Stimulated activated CD4-positive, alpha-beta T cell treated with anti-CD3 and anti-CD28 coated beads, Interleukin-1b, Interleukin-23, amount 100 ng/mL, for 24 hours (primary cell): ENCODE results near the gene NECTIN1.

Experiments
- DNase-seq, 4 experiments: peaks; one replicate each; pipeline ENCODE4 v3.0.0-alpha.2; 2020; ENCODE audit warnings: low read depth in 4 of 4, low spot score in 1 of 4

The NECTIN1 gene

GRCh38 chr11:119734788-119735187, 5.8 kb upstream of the NECTIN1 start:
- DNase-seq: no peak

- DNase-seq: no peak
Measured at GRCh38 chr11:119730789-119731386, 1.9 kb upstream of the NECTIN1 start.

- DNase-seq: no peak
Measured at GRCh38 chr11:119729951-119730613, 1.1 kb upstream of the NECTIN1 start.

GRCh38 chr11:119729581-119729927, 554 bp upstream of the NECTIN1 start:
- no peak for DNase-seq

GRCh38 chr11:119728211-119728626, 781 bp downstream of the NECTIN1 start:
- DNase-seq: no peak

- DNase-seq: no peak
Measured at GRCh38 chr11:119727523-119728151, 1.4 kb downstream of the NECTIN1 start.

- DNase-seq: no peak
Measured at GRCh38 chr11:119726585-119727522, 2.1 kb downstream of the NECTIN1 start.

GRCh38 chr11:119726150-119726553, 2.8 kb downstream of the NECTIN1 start:
- no peak for DNase-seq

- DNase-seq: no peak
Measured at GRCh38 chr11:119724956-119725355, 4.0 kb downstream of the NECTIN1 start.

- DNase-seq: no peak
Measured at GRCh38 chr11:119723952-119724325, 5.1 kb downstream of the NECTIN1 start.

- DNase-seq: no peak
Measured at GRCh38 chr11:119723243-119723951, 5.6 kb downstream of the NECTIN1 start.

- DNase-seq: no peak
Measured at GRCh38 chr11:119722281-119722794, 6.7 kb downstream of the NECTIN1 start.

GRCh38 chr11:119721129-119722120, 7.6 kb downstream of the NECTIN1 start:
- no peak for DNase-seq

GRCh38 chr11:119720311-119720913, 8.6 kb downstream of the NECTIN1 start:
- DNase-seq: no peak

- DNase-seq: no peak
Measured at GRCh38 chr11:119717839-119718534, 11.0 kb downstream of the NECTIN1 start.

GRCh38 chr11:119716582-119717498, 12.2 kb downstream of the NECTIN1 start:
- DNase-seq: no peak

GRCh38 chr11:119714590-119714989, 14.4 kb downstream of the NECTIN1 start:
- DNase-seq: no peak
